Hair follicular keratinocyte (primary cell): ENCODE data around the gene NCAPD3. TPM values are rescaled to one million over a fixed set of nuclear protein-coding genes. Genes with fewer than 3 reads are reported as not detected.

Source experiments
- total RNA-seq: library from RNA; depleted of rRNA; stranded (reverse); fragments of >200 nt; gene quantifications from 2 replicates; pipeline ENCODE4 v1.2.3, GENCODE V29; 2015

The NCAPD3 gene, protein sequence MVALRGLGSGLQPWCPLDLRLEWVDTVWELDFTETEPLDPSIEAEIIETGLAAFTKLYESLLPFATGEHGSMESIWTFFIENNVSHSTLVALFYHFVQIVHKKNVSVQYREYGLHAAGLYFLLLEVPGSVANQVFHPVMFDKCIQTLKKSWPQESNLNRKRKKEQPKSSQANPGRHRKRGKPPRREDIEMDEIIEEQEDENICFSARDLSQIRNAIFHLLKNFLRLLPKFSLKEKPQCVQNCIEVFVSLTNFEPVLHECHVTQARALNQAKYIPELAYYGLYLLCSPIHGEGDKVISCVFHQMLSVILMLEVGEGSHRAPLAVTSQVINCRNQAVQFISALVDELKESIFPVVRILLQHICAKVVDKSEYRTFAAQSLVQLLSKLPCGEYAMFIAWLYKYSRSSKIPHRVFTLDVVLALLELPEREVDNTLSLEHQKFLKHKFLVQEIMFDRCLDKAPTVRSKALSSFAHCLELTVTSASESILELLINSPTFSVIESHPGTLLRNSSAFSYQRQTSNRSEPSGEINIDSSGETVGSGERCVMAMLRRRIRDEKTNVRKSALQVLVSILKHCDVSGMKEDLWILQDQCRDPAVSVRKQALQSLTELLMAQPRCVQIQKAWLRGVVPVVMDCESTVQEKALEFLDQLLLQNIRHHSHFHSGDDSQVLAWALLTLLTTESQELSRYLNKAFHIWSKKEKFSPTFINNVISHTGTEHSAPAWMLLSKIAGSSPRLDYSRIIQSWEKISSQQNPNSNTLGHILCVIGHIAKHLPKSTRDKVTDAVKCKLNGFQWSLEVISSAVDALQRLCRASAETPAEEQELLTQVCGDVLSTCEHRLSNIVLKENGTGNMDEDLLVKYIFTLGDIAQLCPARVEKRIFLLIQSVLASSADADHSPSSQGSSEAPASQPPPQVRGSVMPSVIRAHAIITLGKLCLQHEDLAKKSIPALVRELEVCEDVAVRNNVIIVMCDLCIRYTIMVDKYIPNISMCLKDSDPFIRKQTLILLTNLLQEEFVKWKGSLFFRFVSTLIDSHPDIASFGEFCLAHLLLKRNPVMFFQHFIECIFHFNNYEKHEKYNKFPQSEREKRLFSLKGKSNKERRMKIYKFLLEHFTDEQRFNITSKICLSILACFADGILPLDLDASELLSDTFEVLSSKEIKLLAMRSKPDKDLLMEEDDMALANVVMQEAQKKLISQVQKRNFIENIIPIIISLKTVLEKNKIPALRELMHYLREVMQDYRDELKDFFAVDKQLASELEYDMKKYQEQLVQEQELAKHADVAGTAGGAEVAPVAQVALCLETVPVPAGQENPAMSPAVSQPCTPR (N-terminal part only)
- total RNA-seq = 10.2 and 17.2 TPM in 2 replicates

DNA sequence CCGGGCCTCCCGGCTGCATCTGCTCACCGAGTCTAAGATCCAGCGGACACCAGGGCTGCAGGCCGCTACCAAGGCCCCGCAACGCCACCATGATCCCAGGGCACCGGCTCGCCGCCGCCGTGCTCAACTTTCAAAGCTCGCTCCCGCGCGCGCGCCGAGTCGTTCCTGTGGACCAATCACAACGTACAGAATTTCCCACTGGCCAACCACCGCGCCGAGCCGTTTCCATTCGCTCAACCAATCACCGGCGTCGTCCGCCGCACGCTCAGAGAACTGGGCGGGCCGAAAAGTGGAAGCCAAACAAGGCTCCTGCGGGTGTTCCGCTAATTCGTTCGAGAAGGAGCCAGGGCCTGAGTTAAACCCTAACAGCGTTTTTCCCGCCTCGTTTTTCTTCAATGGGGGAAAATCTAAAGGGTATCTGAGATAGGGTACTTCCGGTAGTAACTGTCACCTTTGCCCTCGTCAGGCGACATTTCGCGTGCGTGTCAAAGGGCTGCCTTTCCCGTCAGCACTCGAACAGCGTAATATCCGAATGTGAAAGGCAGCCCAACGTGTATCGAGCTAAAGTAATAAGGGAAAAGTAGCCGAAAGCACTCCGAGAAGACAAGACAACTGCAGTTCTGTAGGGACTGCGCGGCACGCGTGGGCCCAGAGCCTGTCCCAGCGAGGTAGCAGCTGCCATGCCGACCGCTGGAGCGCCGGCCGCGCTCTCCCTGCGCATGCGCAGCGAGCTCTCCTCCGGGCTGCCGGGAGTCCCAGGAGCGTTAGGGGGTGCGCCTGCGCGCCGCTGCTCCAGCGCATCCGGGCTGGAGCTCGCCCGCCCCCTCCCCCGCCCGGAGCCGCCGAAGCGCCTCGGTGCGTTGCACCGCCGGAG lies at the start of gene NCAPD3, which contains the start of gene VPS26B:
TSS of gene NCAPD3 (minus strand) at position 132 of the 874 bp plus-strand sequence. CDS start at position 91, 41 bp downstream.
TSS of gene VPS26B (plus strand) at position 836 of the 874 bp plus-strand sequence. CDS start 452 bp downstream, outside the sequence.

DNA sequence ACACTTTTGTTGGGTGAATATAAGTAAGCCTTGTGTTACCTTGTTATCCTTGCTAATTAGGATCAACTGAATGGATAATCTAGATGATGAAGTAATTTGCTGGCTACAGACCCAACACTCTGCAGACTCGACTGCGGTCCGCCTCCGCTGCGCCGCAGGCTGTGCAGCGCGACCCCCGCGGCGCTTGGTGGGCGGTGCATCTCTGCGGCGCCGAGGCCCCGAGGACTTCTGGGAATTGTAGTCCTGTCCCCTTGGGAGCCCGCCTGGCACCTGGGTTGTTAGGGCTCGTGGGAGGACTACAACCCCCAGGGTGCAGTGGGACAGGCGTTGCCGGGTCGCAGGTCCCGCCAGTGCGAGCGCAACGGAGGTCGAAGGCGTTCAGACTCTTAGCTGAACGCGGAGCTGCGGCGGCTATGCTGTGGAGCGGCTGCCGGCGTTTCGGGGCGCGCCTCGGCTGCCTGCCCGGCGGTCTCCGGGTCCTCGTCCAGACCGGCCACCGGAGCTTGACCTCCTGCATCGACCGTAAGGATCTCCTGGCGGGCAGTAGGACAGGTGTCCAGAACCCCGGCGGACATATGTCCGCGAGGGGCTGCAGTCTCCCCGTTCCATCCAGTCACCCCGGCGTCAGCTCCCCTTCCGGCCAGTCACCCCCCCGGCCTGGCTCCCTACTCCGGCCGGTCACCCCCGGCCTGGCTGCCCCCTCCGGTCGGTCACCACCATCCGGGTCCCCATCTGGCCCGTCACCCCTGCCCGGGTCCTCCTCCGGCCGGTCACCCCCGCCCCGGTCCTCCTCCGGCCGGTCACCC lies 29.6 kb upstream of the NCAPD3 start, which contains the start of the genes ACAD8 and THYN1:
TSS of gene ACAD8 (plus strand) at position 381 of the 806 bp plus-strand sequence. CDS start at position 414, 33 bp downstream.
TSS of gene THYN1 (minus strand) at position 165 of the 806 bp plus-strand sequence. CDS start 470 bp downstream, outside the sequence.

Other genes with a start within 250 kb of the NCAPD3 start
- 5.6 and 13.7 TPM in 2 replicates for gene JAM3, start 154.9 kb downstream of the NCAPD3 start, total RNA-seq
- gene VPS26B, start 704 bp upstream of the NCAPD3 start, total RNA-seq = 33.7 and 43.8 TPM in 2 replicates
- 67.1 and 71.8 TPM in 2 replicates for gene THYN1, start 29.4 kb upstream of the NCAPD3 start, total RNA-seq
- gene ACAD8, start 29.6 kb upstream of the NCAPD3 start, total RNA-seq = 16.5 and 16.9 TPM in 2 replicates
- gene GLB1L3, start 52.4 kb upstream of the NCAPD3 start, total RNA-seq = 0.70 and 2.3 TPM in 2 replicates
- 1.2 and 2.0 TPM in 2 replicates for gene GLB1L2, start 108.0 kb upstream of the NCAPD3 start, total RNA-seq
- 0.11 and 0.47 TPM in 2 replicates for gene B3GAT1, start 188.3 kb upstream of the NCAPD3 start, total RNA-seq